Measurements from ENCODE around the gene SLFN5. TPM values are rescaled to one million over a fixed set of nuclear protein-coding genes. Genes with fewer than 3 reads are reported as not detected.
"Not testable (repeated sequence)": the region's sequence is repeated elsewhere in the genome, so short reads cannot be mapped to it uniquely, and the experiment has no call there.

SLFN5 gene
- total and polyA plus RNA-seq, 4 donors, result 1.9 to 7.8 (median 3.4) TPM

DNA sequence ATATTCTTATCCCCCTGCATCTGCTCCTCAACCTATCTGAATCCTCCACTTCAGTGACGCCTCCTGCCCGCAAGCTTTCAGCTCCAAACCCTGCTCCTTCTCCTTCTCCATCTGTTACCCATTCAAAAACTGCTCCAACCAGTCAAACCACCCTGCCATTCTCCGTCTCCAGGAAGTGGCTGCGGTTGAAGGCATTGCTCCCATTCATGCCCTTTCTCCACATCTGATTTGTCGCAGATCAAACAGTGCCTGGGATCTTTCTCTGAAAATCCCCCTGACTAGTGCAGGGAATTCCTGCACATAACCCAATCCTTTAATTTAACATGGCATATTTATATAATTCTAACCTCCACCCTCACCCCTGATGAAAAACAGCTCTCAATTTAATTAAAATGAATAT lies 56.3 kb downstream of the SLFN5 start:
- no peaks in the 10 kb centered on the region for H3K36me3 ChIP-seq (ENCODE audit: control insufficient read depth in 4 of 4, insufficient read depth in 3 of 4, low read depth in 1 of 4, low read length in 3 of 4)
- no peaks in the 10 kb centered on the region for H3K4me1 ChIP-seq (ENCODE audit: control insufficient read depth in 4 of 4, insufficient read depth in 4 of 4, low read length in 3 of 4)
- H3K27me3 ChIP-seq (ENCODE audit: control insufficient read depth in 4 of 4, insufficient read depth in 4 of 4, low read length in 3 of 4), result no peaks in the 10 kb centered on the region
- peaks cover 0 to 2% (median under 1%) of the 10 kb centered on the region in 4 donors for H3K9me3 ChIP-seq (ENCODE audit: control insufficient read depth in 4 of 4, low read length in 3 of 4)
- TF ChIP-seq HNF4A (conservative IDR thresholded peaks at IDR 0.05), result no peak
- TF ChIP-seq SP1 (IDR thresholded peaks at IDR 0.05), result no peak
- TF ChIP-seq FOXA1 (IDR thresholded peaks at IDR 0.05), result no peak
- no peak for TF ChIP-seq HNF4G (IDR thresholded peaks at IDR 0.05)
- TF ChIP-seq, protein P1, sequence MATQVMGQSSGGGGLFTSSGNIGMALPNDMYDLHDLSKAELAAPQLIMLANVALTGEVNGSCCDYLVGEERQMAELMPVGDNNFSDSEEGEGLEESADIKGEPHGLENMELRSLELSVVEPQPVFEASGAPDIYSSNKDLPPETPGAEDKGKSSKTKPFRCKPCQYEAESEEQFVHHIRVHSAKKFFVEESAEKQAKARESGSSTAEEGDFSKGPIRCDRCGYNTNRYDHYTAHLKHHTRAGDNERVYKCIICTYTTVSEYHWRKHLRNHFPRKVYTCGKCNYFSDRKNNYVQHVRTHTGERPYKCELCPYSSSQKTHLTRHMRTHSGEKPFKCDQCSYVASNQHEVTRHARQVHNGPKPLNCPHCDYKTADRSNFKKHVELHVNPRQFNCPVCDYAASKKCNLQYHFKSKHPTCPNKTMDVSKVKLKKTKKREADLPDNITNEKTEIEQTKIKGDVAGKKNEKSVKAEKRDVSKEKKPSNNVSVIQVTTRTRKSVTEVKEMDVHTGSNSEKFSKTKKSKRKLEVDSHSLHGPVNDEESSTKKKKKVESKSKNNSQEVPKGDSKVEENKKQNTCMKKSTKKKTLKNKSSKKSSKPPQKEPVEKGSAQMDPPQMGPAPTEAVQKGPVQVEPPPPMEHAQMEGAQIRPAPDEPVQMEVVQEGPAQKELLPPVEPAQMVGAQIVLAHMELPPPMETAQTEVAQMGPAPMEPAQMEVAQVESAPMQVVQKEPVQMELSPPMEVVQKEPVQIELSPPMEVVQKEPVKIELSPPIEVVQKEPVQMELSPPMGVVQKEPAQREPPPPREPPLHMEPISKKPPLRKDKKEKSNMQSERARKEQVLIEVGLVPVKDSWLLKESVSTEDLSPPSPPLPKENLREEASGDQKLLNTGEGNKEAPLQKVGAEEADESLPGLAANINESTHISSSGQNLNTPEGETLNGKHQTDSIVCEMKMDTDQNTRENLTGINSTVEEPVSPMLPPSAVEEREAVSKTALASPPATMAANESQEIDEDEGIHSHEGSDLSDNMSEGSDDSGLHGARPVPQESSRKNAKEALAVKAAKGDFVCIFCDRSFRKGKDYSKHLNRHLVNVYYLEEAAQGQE (IDR thresholded peaks at IDR 0.05), result no peak
- no peak for TF ChIP-seq RAD21 (IDR thresholded peaks at IDR 0.05)
- no peak for TF ChIP-seq YY1 (IDR thresholded peaks at IDR 0.05)
- TF ChIP-seq, protein P2, sequence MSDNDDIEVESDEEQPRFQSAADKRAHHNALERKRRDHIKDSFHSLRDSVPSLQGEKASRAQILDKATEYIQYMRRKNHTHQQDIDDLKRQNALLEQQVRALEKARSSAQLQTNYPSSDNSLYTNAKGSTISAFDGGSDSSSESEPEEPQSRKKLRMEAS (IDR thresholded peaks at IDR 0.05), result no peak
- no peak for TF ChIP-seq FOXA2 (IDR thresholded peaks at IDR 0.05)
- TF ChIP-seq, protein P3, sequence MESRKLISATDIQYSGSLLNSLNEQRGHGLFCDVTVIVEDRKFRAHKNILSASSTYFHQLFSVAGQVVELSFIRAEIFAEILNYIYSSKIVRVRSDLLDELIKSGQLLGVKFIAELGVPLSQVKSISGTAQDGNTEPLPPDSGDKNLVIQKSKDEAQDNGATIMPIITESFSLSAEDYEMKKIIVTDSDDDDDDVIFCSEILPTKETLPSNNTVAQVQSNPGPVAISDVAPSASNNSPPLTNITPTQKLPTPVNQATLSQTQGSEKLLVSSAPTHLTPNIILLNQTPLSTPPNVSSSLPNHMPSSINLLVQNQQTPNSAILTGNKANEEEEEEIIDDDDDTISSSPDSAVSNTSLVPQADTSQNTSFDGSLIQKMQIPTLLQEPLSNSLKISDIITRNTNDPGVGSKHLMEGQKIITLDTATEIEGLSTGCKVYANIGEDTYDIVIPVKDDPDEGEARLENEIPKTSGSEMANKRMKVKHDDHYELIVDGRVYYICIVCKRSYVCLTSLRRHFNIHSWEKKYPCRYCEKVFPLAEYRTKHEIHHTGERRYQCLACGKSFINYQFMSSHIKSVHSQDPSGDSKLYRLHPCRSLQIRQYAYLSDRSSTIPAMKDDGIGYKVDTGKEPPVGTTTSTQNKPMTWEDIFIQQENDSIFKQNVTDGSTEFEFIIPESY (IDR thresholded peaks at IDR 0.05), result no peak
- no peak for TF ChIP-seq JUND (IDR thresholded peaks at IDR 0.05)
- TF ChIP-seq EGR1 (IDR thresholded peaks at IDR 0.05; ENCODE audit: low read depth in 2 of 2), result no peak
- no peak for TF ChIP-seq CTCF (IDR thresholded peaks at IDR 0.05; ENCODE audit: low read depth, low read length, missing input control)
- no peak overlapping the region for H3K27ac ChIP-seq (ENCODE audit: low read depth in 1 of 2, low read length in 2 of 2)
- DNase-seq (ENCODE audit: low spot score), result no peak
- H3K9ac ChIP-seq (ENCODE audit: low read depth in 1 of 2, low read length in 2 of 2), result no peak overlapping the region
- WGBS, result 63% methylated on average over 5 of the region's 5 CpGs
- no peak overlapping the region for H3K4me3 ChIP-seq (ENCODE audit: low read depth in 1 of 3, low read length in 3 of 3)

GRCh38 chr17:35309345-35309744 lies 66.5 kb downstream of the SLFN5 start:
- not testable (repeated sequence) for DNase-seq (ENCODE audit: low spot score); H3K4me3 ChIP-seq (ENCODE audit: low read depth in 1 of 3, low read length in 3 of 3); H3K27ac ChIP-seq (ENCODE audit: low read depth in 1 of 2, low read length in 2 of 2); H3K36me3 ChIP-seq (ENCODE audit: control insufficient read depth in 4 of 4, insufficient read depth in 3 of 4, low read depth in 1 of 4, low read length in 3 of 4); H3K27me3 ChIP-seq (ENCODE audit: control insufficient read depth in 4 of 4, insufficient read depth in 4 of 4, low read length in 3 of 4); H3K9me3 ChIP-seq (ENCODE audit: control insufficient read depth in 4 of 4, low read length in 3 of 4); H3K9ac ChIP-seq (ENCODE audit: low read depth in 1 of 2, low read length in 2 of 2)
- H3K4me1 ChIP-seq (ENCODE audit: control insufficient read depth in 4 of 4, insufficient read depth in 4 of 4, low read length in 3 of 4), result peaks cover 0 to 11% (median 4%) of the 10 kb centered on the region in 4 donors
- 71% methylated on average over 3 of the region's 3 CpGs for WGBS
